NCI-H187 treated with DMSO at 0.1 percent for 48 hours (cell line): ENCODE data around the gene AGRP.
"Not testable (repeated sequence)": the region's sequence is repeated elsewhere in the genome, so short reads cannot be mapped to it uniquely, and the experiment has no call there.

ENCODE experiments used
- DNase-seq: peaks from one replicate; lab custom pipeline; 2025; lab: John Stamatoyannopoulos, UW

AGRP gene

GRCh38 chr16:67504031-67505021 lies 21.0 kb upstream of the AGRP start:
- DNase-seq: no peak

GRCh38 chr16:67499106-67499505 lies 15.8 kb upstream of the AGRP start:
- DNase-seq: no peak

GRCh38 chr16:67490335-67491096 lies 7.2 kb upstream of the AGRP start:
- DNase-seq: no peak

- DNase-seq: no peak
Measured at GRCh38 chr16:67489401-67490083, 6.2 kb upstream of the AGRP start.

GRCh38 chr16:67487561-67487960 lies 4.2 kb upstream of the AGRP start:
- DNase-seq: not testable (repeated sequence)

- DNase-seq: no peak
Measured at GRCh38 chr16:67486805-67487204, 3.5 kb upstream of the AGRP start.

- no peak for DNase-seq
Measured at GRCh38 chr16:67483731-67484525, 581 bp upstream of the AGRP start.

GRCh38 chr16:67482233-67482924 lies 968 bp downstream of the AGRP start:
- no peak for DNase-seq

- DNase-seq: no peak
Measured at GRCh38 chr16:67481561-67482232, 1.6 kb downstream of the AGRP start.

- peak; percentile 56 for DNase-seq
Measured at GRCh38 chr16:67480833-67481560, 2.4 kb downstream of the AGRP start, which contains the start of gene ATP6V0D1. TSS of gene ATP6V0D1 (minus strand) at chr16:67481157. CDS start at chr16:67481086, 71 bp downstream.

- no peak for DNase-seq
Measured at GRCh38 chr16:67477960-67478554, 5.3 kb downstream of the AGRP start.

GRCh38 chr16:67474551-67475455 lies 8.5 kb downstream of the AGRP start:
- DNase-seq: no peak

- DNase-seq: no peak
Measured at GRCh38 chr16:67471758-67472384, 11.5 kb downstream of the AGRP start.

GRCh38 chr16:67470359-67470758 lies 13.0 kb downstream of the AGRP start:
- no peak for DNase-seq

- no peak for DNase-seq
Measured at GRCh38 chr16:67468731-67469130, 14.6 kb downstream of the AGRP start.

- DNase-seq: no peak
Measured at GRCh38 chr16:67466581-67466980, 16.8 kb downstream of the AGRP start.

GRCh38 chr16:67464565-67464964 lies 18.8 kb downstream of the AGRP start:
- no peak for DNase-seq

GRCh38 chr16:67463691-67464090 lies 19.7 kb downstream of the AGRP start:
- no peak for DNase-seq
